Heart right ventricle (tissue), 16 donors: Measurements from ENCODE around the gene CCR1. TPM values are rescaled to one million over a fixed set of nuclear protein-coding genes. Genes with fewer than 3 reads are reported as not detected.

ENCODE experiments used
- ATAC-seq, 8 donors: fragments of 200-7000 bp; cut with Tn5 transposase; one replicate each; pipeline ENCODE4 v1.9.1; 2020; ENCODE audit warnings: mild to moderate bottlenecking in 8 of 8, moderate library complexity in 8 of 8, moderate number of reproducible peaks in 1 of 8
- DNase-seq, 2 donors: peaks; one replicate each; pipeline ENCODE4 v3.0.0-alpha.2; 2020
- H3K27ac ChIP-seq, 10 donors: fragments of 200-600 bp; sonication (generic) in 2 of 10; one replicate each; pipeline versions ENCODE4 v1.5.0 to v1.8.0; 2020 to 2022; ENCODE audit warnings: mild to moderate bottlenecking in 3 of 10
- H3K27me3 ChIP-seq, 7 donors: fragments of 200-600 bp; one replicate each; pipeline ENCODE4 v1.8.0; 2021 to 2022; ENCODE audit warnings: mild to moderate bottlenecking in 2 of 7
- H3K36me3 ChIP-seq, 9 donors: fragments of 200-600 bp; sonication (generic) in 1 of 9; one replicate each; pipeline versions ENCODE4 v1.5.0 to v1.8.0; 2020 to 2022; ENCODE audit warnings: mild to moderate bottlenecking in 2 of 9
- H3K4me1 ChIP-seq, 9 donors: fragments of 200-600 bp; sonication (generic) in 1 of 9; one replicate each; pipeline versions ENCODE4 v1.5.0 to v1.8.0; 2020 to 2022; ENCODE audit warnings: mild to moderate bottlenecking in 4 of 9
- H3K4me3 ChIP-seq, 10 donors: fragments of 200-600 bp; sonication (generic) in 2 of 10; one replicate each; pipeline versions ENCODE4 v1.5.0 to v1.8.0; 2020 to 2022; ENCODE audit warnings: mild to moderate bottlenecking in 7 of 10, moderate library complexity in 2 of 10
- H3K9me3 ChIP-seq, 11 donors: fragments of 200-600 bp in 10 of 11; sonication (generic) in 2 of 11; one replicate each; pipeline versions ENCODE4 v1.5.0 to v1.8.0; 2013 to 2022; ENCODE audit warnings: mild to moderate bottlenecking in 2 of 11, control low read depth in 1 of 11, moderate library complexity in 1 of 11
- WGBS, 2 donors: extraction: QIAGEN DNeasy Blood & Tissue Kit; methylation state at CpG; one replicate each; pipeline ENCODE4 v1.1.7; 2013; ENCODE audit warnings: inconsistent platforms in 1 of 2; 5-methylcytosine and 5-hydroxymethylcytosine counted together
- intact Hi-C, 10 donors: fragments of 100-400 bp; cut with DNase I; formaldehyde crosslinking; loops; one replicate each; pipeline versions ENCODE4 v1.11.1 to v1.14.2; 2022
- polyA plus RNA-seq, 2 donors: library from polyadenylated mRNA; stranded (reverse); fragments of 200-250 nt; gene quantifications; one replicate each; pipeline ENCODE4 v1.2.3, GENCODE V29; 2013
- total RNA-seq, 10 donors: library from RNA; stranded (reverse); fragmentation: NEBNext Ultra II Directional in 3 of 10; extraction: Animal tissue kit (Norgen Biotek cat#: 25700) in 3 of 10; gene quantifications; one replicate each; pipeline versions ENCODE4 v1.2.1 to v1.2.4, GENCODE V29; 2021 to 2023
- TF ChIP-seq, protein P1 (sequence below), 9 donors: fragments of 200-600 bp; sonication (generic) in 2 of 9; IDR thresholded peaks; one replicate each; pipeline versions ENCODE4 v1.5.0 to v1.8.0; 2021 to 2022; ENCODE audit warnings: antibody characterized with exemption in 9 of 9, mild to moderate bottlenecking in 5 of 9, moderate library complexity in 1 of 9
- donor health status: Arrhythmogenic right ventricular cardiomyopathy.
- donor health status: ischemic (EF 13 %, LVEDD 7.1; RV severe dilation, severe dysfunction).
- donor health status: healthy with polysubstance abuse.
- donor health status: DM: no; HTN: yes; CAD: no.
- donor health status: DM: no; HTN: no; CAD: no.
- donor health status: ischemic (EF 25% LVEDD 6.9; RV normal size, moderate dysfunction).
- donor health status: ischemic (EF 25% LVEDD 5.7; RV mildly dilated, moderate dysfunction).
- donor health status: healthy.
- donor health status: DM: yes; HTN: yes; CAD: no.
- donor health status: Ischemic cardiomyopathy.
- donor health status: ischemic (EF 35%, LVEDD 5.7; RV mildly dilated, moderate dysfunction).
- donor health status: nonischemic (EF 11% LVEDD 7.7; RV severe dilation, severe dysfunction).
- donor health status: DM: yes; HTN: yes; CAD: no.
- donor health status: PGD.
- donor health status: ischemic (EF 29% LVEDD 5.4; RV normal size, mild dysfunction).
- donor health status: nonischemic (EF 23%, LVEDD 6.1; RV moderate dilation, normal function).

Gene CCR1
- total and polyA plus RNA-seq, 12 donors = 0.66 to 24.9 (median 1.6) TPM

DNA sequence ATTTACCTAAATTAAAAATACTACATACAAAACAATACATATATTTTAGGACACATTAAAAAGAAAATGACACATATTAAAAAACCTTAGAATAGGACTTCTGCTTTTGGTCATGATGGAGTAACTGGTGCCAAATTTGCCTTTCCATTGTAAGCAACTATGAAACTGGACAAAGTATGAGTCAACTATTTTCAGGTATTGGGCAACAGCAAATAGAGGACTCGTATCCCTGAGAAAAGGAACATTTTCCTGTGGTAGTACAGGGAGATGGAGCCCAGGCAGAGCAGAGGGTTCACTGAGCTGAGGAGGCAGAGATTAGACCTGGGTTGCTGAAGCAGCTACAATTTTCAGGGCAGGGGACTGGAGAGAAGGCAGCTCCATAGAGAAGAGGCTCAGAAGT is 14.7 kb downstream of the CCR1 start:
- intact Hi-C loops = no loop called here
- no peak overlapping the region for H3K27ac ChIP-seq
- WGBS, 2 donors = 75 to 78% methylated on average over 1 of the region's 1 CpG
- ATAC-seq (peak in 1 of 8 donors; percentile 33), DNase-seq (no peak)
- H3K4me3 ChIP-seq = no peak overlapping the region
- TF ChIP-seq, protein P1, sequence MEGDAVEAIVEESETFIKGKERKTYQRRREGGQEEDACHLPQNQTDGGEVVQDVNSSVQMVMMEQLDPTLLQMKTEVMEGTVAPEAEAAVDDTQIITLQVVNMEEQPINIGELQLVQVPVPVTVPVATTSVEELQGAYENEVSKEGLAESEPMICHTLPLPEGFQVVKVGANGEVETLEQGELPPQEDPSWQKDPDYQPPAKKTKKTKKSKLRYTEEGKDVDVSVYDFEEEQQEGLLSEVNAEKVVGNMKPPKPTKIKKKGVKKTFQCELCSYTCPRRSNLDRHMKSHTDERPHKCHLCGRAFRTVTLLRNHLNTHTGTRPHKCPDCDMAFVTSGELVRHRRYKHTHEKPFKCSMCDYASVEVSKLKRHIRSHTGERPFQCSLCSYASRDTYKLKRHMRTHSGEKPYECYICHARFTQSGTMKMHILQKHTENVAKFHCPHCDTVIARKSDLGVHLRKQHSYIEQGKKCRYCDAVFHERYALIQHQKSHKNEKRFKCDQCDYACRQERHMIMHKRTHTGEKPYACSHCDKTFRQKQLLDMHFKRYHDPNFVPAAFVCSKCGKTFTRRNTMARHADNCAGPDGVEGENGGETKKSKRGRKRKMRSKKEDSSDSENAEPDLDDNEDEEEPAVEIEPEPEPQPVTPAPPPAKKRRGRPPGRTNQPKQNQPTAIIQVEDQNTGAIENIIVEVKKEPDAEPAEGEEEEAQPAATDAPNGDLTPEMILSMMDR (IDR thresholded peaks at IDR 0.05) = no peak
- peaks cover 0 to 5% (median 0%) of the 10 kb centered on the region in 7 donors for H3K27me3 ChIP-seq
- peaks cover 0 to 41% (median 11%) of the 10 kb centered on the region in 11 donors for H3K9me3 ChIP-seq
- peaks cover 0 to 12% (median 0%) of the 10 kb centered on the region in 9 donors for H3K4me1 ChIP-seq
- no peaks in the 10 kb centered on the region for H3K36me3 ChIP-seq

DNA sequence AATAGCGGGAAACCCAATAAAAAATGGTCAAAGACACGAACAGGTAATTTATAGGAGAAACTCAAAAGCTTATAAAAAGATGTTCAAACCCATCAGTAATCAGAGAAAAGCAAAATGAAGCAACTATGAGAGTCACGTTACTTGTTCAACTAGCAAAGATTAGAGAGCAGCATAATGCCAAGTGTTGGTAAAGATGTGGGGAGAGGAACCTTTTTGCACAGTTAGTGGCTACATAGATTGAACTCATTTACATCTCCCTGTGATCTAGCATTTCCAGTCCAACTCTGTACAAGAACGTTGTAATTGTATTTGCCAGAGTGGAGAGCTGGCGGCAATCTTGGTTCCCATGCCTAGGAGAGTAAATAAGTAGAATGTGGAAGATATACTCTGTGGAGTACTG is 15.2 kb downstream of the CCR1 start:
- no peak for ATAC-seq
- Histone ChIP-seq H3K4me1 (peaks cover 0 to 12% (median 0%) of the 10 kb centered on the region in 9 donors), H3K4me3 (no peak overlapping the region)

DNA sequence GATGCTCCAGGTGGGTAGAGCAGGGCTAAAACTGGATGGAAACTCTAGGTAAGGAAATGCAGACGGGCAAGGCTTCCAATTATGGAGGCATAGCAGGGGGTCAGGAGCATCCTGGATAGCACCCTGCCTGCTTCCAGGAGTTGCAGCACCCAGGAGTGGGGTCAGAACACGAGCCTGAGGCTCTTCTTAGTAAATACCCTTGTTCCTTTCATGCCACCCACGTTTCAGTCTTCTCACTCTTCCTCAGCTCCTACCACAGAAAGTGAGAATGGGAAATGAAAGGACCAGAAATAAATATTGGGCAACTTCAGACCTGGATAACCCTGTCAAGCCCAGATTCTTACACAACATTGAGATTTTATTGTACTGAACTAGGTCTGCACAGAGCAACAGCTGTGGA is 16.4 kb downstream of the CCR1 start:
- peak in 3 of 8 donors; percentile 11 to 58 (median 48) for ATAC-seq
- Histone ChIP-seq H3K27ac (no peak overlapping the region), H3K9me3 (peaks cover 0 to 34% (median 11%) of the 10 kb centered on the region in 11 donors), H3K36me3 (no peaks in the 10 kb centered on the region), H3K4me3 (no peak overlapping the region), H3K27me3 (peaks cover 0 to 5% (median 0%) of the 10 kb centered on the region in 7 donors), H3K4me1 (peaks cover 0 to 24% (median 0%) of the 10 kb centered on the region in 9 donors)
- DNase-seq = no peak
- TF ChIP-seq, protein P1 (IDR thresholded peaks at IDR 0.05) = no peak
- 24 to 31% methylated on average over 3 of the region's 3 CpGs for WGBS, 2 donors
- intact Hi-C loops = no loop called here

More for the DNA sequence above, 15.2 kb downstream of the CCR1 start:
- WGBS, 2 donors = 73 to 83% methylated on average over 5 of the region's 5 CpGs
- Histone ChIP-seq H3K36me3 (no peaks in the 10 kb centered on the region), H3K27ac (no peak overlapping the region), H3K27me3 (peaks cover 0 to 5% (median 0%) of the 10 kb centered on the region in 7 donors), H3K9me3 (peaks cover 0 to 36% (median 11%) of the 10 kb centered on the region in 11 donors)
- TF ChIP-seq, protein P1 (IDR thresholded peaks at IDR 0.05) = no peak
- intact Hi-C loops = no loop called here
- no peak for DNase-seq

DNA sequence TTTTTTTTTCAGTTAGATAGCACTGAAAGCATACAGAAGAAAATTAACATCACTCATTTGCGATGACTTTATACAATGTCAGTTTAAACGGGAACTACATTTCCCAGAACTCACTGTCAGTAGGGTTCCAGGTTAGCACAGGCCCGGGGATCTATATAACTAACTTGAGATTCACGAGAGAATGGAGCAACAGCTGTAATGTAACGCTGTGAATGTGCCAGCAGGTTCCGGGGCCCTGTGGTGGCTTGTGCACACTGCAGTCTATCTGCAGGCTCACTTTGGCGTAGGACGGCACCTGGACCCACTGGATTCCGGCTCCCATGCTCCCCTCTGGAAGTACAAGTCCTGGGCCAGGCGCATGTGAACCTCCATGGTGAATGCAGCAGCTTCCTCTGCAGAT is 19.4 kb downstream of the CCR1 start:
- no peak for ATAC-seq
- H3K9me3 ChIP-seq = peaks cover 0 to 17% (median 3%) of the 10 kb centered on the region in 11 donors
- 92 to 95% methylated on average over 10 of the region's 10 CpGs for WGBS, 2 donors

More for the DNA sequence above, 19.4 kb downstream of the CCR1 start:
- Histone ChIP-seq H3K36me3 (no peaks in the 10 kb centered on the region), H3K4me1 (peaks cover 0 to 30% (median 0%) of the 10 kb centered on the region in 9 donors), H3K4me3 (no peak overlapping the region), H3K27me3 (peaks cover 0 to 5% (median 0%) of the 10 kb centered on the region in 7 donors), H3K27ac (no peak overlapping the region)
- intact Hi-C loops = no loop called here
- no peak for DNase-seq
- TF ChIP-seq, protein P1 (IDR thresholded peaks at IDR 0.05) = no peak
